Hepatocyte (in vitro differentiated cells): ENCODE results near the gene INPP4B. TPM values are rescaled to one million over a fixed set of nuclear protein-coding genes. Genes with fewer than 3 reads are reported as not detected.

ENCODE experiments used
- DNase-seq: peaks from one replicate; pipeline ENCODE4 v3.0.0-alpha.2; 2016; ENCODE audit warnings: low spot score
- H2AFZ ChIP-seq: fragments of 200-600 bp; sonication (generic); 2 replicates; pipeline ENCODE4 v1.6.0; 2016; ENCODE audit warnings: antibody characterized with exemption, mild to moderate bottlenecking
- H3K27ac ChIP-seq: fragments of 200-600 bp; sonication (generic); 2 replicates; pipeline ENCODE4 v1.5.1; 2016; ENCODE audit warnings: mild to moderate bottlenecking
- H3K27me3 ChIP-seq: fragments of 200-600 bp; sonication (generic); 2 replicates; pipeline ENCODE4 v1.6.1; 2016
- H3K36me3 ChIP-seq: fragments of 200-600 bp; sonication (generic); replicated peaks from 2 replicates; pipeline ENCODE4 v1.5.1; 2016; ENCODE audit warnings: low read depth; ENCODE audit not compliant: insufficient read depth
- H3K4me1 ChIP-seq: fragments of 200-600 bp; sonication (generic); 2 replicates; pipeline ENCODE4 v1.5.1; 2016; ENCODE audit warnings: mild to moderate bottlenecking, moderate library complexity; ENCODE audit not compliant: insufficient read depth
- H3K4me2 ChIP-seq: fragments of 200-600 bp; sonication (generic); 2 replicates; pipeline ENCODE4 v1.6.0; 2016
- H3K4me3 ChIP-seq: fragments of 200-600 bp; sonication (generic); 2 replicates; pipeline ENCODE4 v1.5.1; 2016; ENCODE audit warnings: mild to moderate bottlenecking
- H3K79me2 ChIP-seq: fragments of 200-600 bp; sonication (generic); 2 replicates; pipeline ENCODE4 v1.6.0; 2017; ENCODE audit warnings: mild to moderate bottlenecking
- H3K9me2 ChIP-seq: fragments of 200-600 bp; sonication (generic); replicated peaks from 2 replicates; pipeline ENCODE4 v1.6.0; 2017; ENCODE audit warnings: mild to moderate bottlenecking; ENCODE audit not compliant: insufficient read depth
- H3K9me3 ChIP-seq: fragments of 200-600 bp; sonication (generic); 2 replicates; pipeline ENCODE4 v1.5.1; 2016; ENCODE audit warnings: low read depth, mild to moderate bottlenecking
- H4K20me1 ChIP-seq: fragments of 200-600 bp; sonication (generic); 2 replicates; pipeline ENCODE4 v1.6.0; 2016; ENCODE audit warnings: mild to moderate bottlenecking; ENCODE audit not compliant: insufficient read depth, poor library complexity, severe bottlenecking
- EZH2 ChIP-seq: fragments of 200-600 bp; sonication (generic); IDR thresholded peaks from 2 replicates; pipeline ENCODE4 v1.6.1; 2016; ENCODE audit warnings: antibody characterized with exemption, mild to moderate bottlenecking, borderline replicate concordance
- EZH2phosphoT487 ChIP-seq: fragments of 200-600 bp; sonication (generic); IDR thresholded peaks from one replicate; pipeline ENCODE4 v1.6.1; 2018; ENCODE audit warnings: antibody characterized with exemption, mild to moderate bottlenecking, low read depth, moderate library complexity; ENCODE audit not compliant: unreplicated experiment, severe bottlenecking
- WGBS: methylation state at CpG from one replicate; pipeline ENCODE4 v1.1.6; 2016; ENCODE audit warnings: low lambda C conversion rate; ENCODE audit errors: missing lambda C conversion rate; 5-methylcytosine and 5-hydroxymethylcytosine counted together
- polyA plus RNA-seq: library from polyadenylated mRNA; unstranded; fragments of >200 nt; fragmentation: Nextera tagmentation; extraction: Ambion mirVana; gene quantifications from 2 replicates; pipeline ENCODE4 v1.2.1, GENCODE V29; 2016
- total RNA-seq: library from RNA; depleted of rRNA; stranded (reverse); fragments of >200 nt; gene quantifications from 2 replicates; pipeline ENCODE4 v1.2.3, GENCODE V29; 2014
- TF ChIP-seq, protein P1 (sequence below): fragments of 200-600 bp; sonication (generic); IDR thresholded peaks from 2 replicates; pipeline ENCODE4 v1.5.1; 2016; ENCODE audit warnings: antibody characterized with exemption, mild to moderate bottlenecking; ENCODE audit not compliant: poor library complexity

Gene INPP4B
- total and polyA plus RNA-seq, 2 experiments from 2014 or later = 4.2 to 7.1 TPM

DNA sequence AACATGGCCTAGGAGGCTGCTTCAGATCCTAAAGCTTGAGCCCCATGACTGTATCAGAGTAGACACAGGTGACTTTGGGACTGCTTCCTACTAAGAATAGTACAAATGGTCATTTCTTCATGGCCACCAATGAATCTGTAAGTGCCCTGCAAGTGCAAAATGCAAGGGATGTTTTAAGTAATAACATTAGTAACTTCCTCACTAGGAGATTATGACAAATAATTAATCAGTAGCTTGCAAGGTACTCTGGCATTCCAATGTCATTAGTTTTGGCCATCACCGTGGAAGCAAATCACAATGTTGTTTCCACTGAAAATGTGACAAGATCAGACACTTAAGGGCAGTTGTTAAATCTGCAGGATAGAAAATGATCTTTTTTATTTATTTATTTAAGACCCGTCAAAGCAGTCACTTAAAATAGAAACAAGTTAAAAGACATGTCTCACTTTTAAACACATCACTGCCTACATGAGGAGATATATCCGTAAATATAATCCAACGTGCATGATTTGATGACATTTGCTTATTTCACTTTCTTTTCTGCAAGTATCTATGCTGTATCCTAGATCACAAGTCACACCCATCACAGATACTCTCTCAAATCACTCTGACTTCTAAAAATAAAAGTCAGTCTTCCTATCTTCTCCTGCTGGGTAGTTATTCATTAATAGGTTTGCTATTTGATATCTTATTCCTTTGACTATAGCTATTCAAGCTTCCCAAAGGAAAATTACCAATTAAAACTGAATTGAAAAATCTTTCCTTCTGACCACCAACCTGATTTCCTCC lies 809.1 kb downstream of the INPP4B start:
- no peak overlapping the region for H3K4me2 ChIP-seq
- H3K9me3 ChIP-seq = no peaks in the 10 kb centered on the region
- DNase-seq = no peak
- 87% methylated on average over 4 of the region's 4 CpGs for WGBS
- no peaks in the 10 kb centered on the region for H3K36me3 ChIP-seq
- no peaks in the 10 kb centered on the region for H3K27me3 ChIP-seq
- no peak overlapping the region for H2AFZ ChIP-seq
- H3K79me2 ChIP-seq = no peaks in the 10 kb centered on the region
- H3K9me2 ChIP-seq = no peaks in the 10 kb centered on the region
- TF ChIP-seq EZH2phosphoT487 (no peak), EZH2 (no peak)
- TF ChIP-seq, protein P1, sequence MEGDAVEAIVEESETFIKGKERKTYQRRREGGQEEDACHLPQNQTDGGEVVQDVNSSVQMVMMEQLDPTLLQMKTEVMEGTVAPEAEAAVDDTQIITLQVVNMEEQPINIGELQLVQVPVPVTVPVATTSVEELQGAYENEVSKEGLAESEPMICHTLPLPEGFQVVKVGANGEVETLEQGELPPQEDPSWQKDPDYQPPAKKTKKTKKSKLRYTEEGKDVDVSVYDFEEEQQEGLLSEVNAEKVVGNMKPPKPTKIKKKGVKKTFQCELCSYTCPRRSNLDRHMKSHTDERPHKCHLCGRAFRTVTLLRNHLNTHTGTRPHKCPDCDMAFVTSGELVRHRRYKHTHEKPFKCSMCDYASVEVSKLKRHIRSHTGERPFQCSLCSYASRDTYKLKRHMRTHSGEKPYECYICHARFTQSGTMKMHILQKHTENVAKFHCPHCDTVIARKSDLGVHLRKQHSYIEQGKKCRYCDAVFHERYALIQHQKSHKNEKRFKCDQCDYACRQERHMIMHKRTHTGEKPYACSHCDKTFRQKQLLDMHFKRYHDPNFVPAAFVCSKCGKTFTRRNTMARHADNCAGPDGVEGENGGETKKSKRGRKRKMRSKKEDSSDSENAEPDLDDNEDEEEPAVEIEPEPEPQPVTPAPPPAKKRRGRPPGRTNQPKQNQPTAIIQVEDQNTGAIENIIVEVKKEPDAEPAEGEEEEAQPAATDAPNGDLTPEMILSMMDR = no peak
- H3K4me1 ChIP-seq = no peaks in the 10 kb centered on the region
- H3K4me3 ChIP-seq = no peak overlapping the region
- H3K27ac ChIP-seq = no peak overlapping the region
- H4K20me1 ChIP-seq = no peaks in the 10 kb centered on the region

DNA sequence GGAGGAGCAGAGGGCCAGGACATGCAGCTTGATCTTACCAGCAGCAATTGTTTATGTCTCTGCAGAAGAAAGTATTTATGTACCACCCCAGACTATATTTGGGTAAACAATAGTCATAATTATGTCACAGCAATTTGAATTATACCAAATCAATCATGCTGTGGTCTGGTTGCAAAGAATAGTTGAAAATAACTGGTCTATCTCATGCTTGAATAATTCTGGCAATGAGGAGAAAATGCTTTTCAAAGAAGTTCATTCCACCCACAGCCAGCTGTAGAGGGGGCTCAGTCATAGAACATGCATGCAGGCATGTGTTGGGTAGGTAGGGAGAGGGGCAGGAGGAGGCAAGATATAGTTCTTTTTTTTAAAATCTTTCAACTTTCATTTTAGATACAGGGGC lies 810.5 kb downstream of the INPP4B start:
- H3K36me3 ChIP-seq = no peaks in the 10 kb centered on the region
- no peaks in the 10 kb centered on the region for H4K20me1 ChIP-seq
- H3K79me2 ChIP-seq = no peaks in the 10 kb centered on the region
- H3K4me2 ChIP-seq = no peak overlapping the region
- H3K9me3 ChIP-seq = no peaks in the 10 kb centered on the region
- no peaks in the 10 kb centered on the region for H3K27me3 ChIP-seq
- no peaks in the 10 kb centered on the region for H3K9me2 ChIP-seq
- no peak overlapping the region for H3K27ac ChIP-seq
- no peak for DNase-seq
- TF ChIP-seq EZH2 = no peak
- TF ChIP-seq EZH2phosphoT487 = no peak
- TF ChIP-seq, protein P1 = no peak
- H3K4me1 ChIP-seq = no peaks in the 10 kb centered on the region
- no peak overlapping the region for H3K4me3 ChIP-seq
- H2AFZ ChIP-seq = no peak overlapping the region

DNA sequence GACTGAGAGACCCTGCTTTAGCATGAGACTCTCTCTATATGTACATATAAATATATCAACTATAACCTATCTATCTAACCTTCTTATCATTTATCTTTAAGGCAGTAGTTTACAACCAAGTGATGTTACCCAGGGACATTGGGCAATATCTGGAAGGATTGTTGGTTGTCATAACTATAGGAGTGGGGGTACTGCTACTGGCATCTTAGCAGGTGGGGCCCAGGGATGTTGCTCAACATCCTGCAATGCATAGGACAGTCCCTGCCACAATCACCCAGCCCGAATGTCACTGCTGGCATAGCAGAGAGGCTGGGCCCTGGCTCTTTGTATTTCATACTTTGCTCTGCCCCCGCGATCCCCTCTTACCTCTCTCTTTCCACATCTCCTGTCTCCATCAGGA lies 812.0 kb downstream of the INPP4B start:
- H3K4me2 ChIP-seq = no peak overlapping the region
- no peak overlapping the region for H3K27ac ChIP-seq
- H3K36me3 ChIP-seq = no peaks in the 10 kb centered on the region
- no peaks in the 10 kb centered on the region for H3K9me3 ChIP-seq
- TF ChIP-seq EZH2phosphoT487 = no peak
- no peak for DNase-seq
- no peaks in the 10 kb centered on the region for H3K79me2 ChIP-seq
- no peaks in the 10 kb centered on the region for H3K4me1 ChIP-seq
- 94% methylated on average over 3 of the region's 3 CpGs for WGBS
- no peaks in the 10 kb centered on the region for H3K9me2 ChIP-seq
- no peak overlapping the region for H3K4me3 ChIP-seq
- H2AFZ ChIP-seq = no peak overlapping the region
- no peaks in the 10 kb centered on the region for H4K20me1 ChIP-seq
- H3K27me3 ChIP-seq = no peaks in the 10 kb centered on the region

DNA sequence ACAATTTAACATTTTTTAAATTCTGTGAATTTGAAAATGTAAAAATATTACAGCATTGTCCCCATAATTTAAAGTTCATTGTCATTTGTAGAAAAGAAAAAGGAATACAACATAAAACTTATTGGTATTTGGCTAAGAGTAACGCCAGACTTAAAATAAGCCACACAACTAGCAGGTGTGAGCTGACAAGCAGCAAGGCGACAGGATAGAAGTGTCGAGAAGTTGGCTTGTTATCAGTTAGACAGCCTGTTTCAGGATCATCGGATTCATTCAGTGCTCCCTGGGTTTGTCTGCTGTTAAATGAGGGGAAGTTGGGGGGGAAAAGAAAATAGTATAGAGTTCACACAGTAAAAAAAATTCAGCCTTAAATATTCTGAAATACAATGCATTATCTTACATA lies 816.1 kb downstream of the INPP4B start:
- Histone ChIP-seq H3K4me3 (no peak overlapping the region), H3K27me3 (no peaks in the 10 kb centered on the region), H3K27ac (no peak overlapping the region), H2AFZ (no peak overlapping the region), H3K36me3 (no peaks in the 10 kb centered on the region), H4K20me1 (no peaks in the 10 kb centered on the region), H3K4me2 (no peak overlapping the region), H3K4me1 (no peaks in the 10 kb centered on the region), H3K79me2 (no peaks in the 10 kb centered on the region), H3K9me2 (no peaks in the 10 kb centered on the region), H3K9me3 (no peaks in the 10 kb centered on the region)
- 64% methylated on average over 4 of the region's 4 CpGs for WGBS
- TF ChIP-seq EZH2phosphoT487 (no peak), EZH2 (no peak)
- TF ChIP-seq, protein P1 = no peak
- DNase-seq = no peak
